ENCODE results near the gene IL27RA. TPM values are rescaled to one million over a fixed set of nuclear protein-coding genes. Genes with fewer than 3 reads are reported as not detected.

Gene IL27RA
- total and polyA plus RNA-seq, 4 donors, result 1.0 to 2.8 (median 1.6) TPM

GRCh38 chr19:14081797-14082674 lies 50.5 kb downstream of the IL27RA start:
- Histone ChIP-seq H3K9ac (ENCODE audit: low read depth in 1 of 2, low read length in 2 of 2) (peak overlapping the region; percentile 79 to 91), H3K27me3 (ENCODE audit: control insufficient read depth in 4 of 4, insufficient read depth in 4 of 4, low read length in 3 of 4) (no peaks in the 10 kb centered on the region), H3K36me3 (ENCODE audit: control insufficient read depth in 4 of 4, insufficient read depth in 3 of 4, low read depth in 1 of 4, low read length in 3 of 4) (peaks cover 0 to 3% (median 0%) of the 10 kb centered on the region in 4 donors), H3K9me3 (ENCODE audit: control insufficient read depth in 4 of 4, low read length in 3 of 4) (no peaks in the 10 kb centered on the region), H3K4me1 (ENCODE audit: control insufficient read depth in 4 of 4, insufficient read depth in 4 of 4, low read length in 3 of 4) (peaks cover 8 to 28% (median 17%) of the 10 kb centered on the region in 4 donors), H3K27ac (ENCODE audit: low read depth in 1 of 2, low read length in 2 of 2) (peak overlapping the region; percentile 87 to 94), H3K4me3 (ENCODE audit: low read depth in 1 of 3, low read length in 3 of 3) (peak overlapping the region; percentile 84 to 91 (median 91))
- WGBS, result 9% methylated on average over 24 of the region's 24 CpGs
- no peak for DNase-seq (ENCODE audit: low spot score)
- TF ChIP-seq JUND (IDR thresholded peaks at IDR 0.05), result no peak
- peak in 1 of 2 donors; percentile 18 for TF ChIP-seq EGR1 (IDR thresholded peaks at IDR 0.05; ENCODE audit: low read depth in 2 of 2)

GRCh38 chr19:14082675-14082960 lies 51.1 kb downstream of the IL27RA start:
- no peak for DNase-seq (ENCODE audit: low spot score)
- Histone ChIP-seq H3K36me3 (ENCODE audit: control insufficient read depth in 4 of 4, insufficient read depth in 3 of 4, low read depth in 1 of 4, low read length in 3 of 4) (peaks cover 0 to 3% (median 0%) of the 10 kb centered on the region in 4 donors), H3K9me3 (ENCODE audit: control insufficient read depth in 4 of 4, low read length in 3 of 4) (no peaks in the 10 kb centered on the region), H3K27me3 (ENCODE audit: control insufficient read depth in 4 of 4, insufficient read depth in 4 of 4, low read length in 3 of 4) (no peaks in the 10 kb centered on the region), H3K4me3 (ENCODE audit: low read depth in 1 of 3, low read length in 3 of 3) (peak overlapping the region in 1 of 3 donors; percentile 84), H3K4me1 (ENCODE audit: control insufficient read depth in 4 of 4, insufficient read depth in 4 of 4, low read length in 3 of 4) (peaks cover 8 to 28% (median 17%) of the 10 kb centered on the region in 4 donors), H3K27ac (ENCODE audit: low read depth in 1 of 2, low read length in 2 of 2) (no peak overlapping the region), H3K9ac (ENCODE audit: low read depth in 1 of 2, low read length in 2 of 2) (peak overlapping the region in 1 of 2 donors; percentile 12)
- TF ChIP-seq ZBTB33 (IDR thresholded peaks at IDR 0.05) (no peak), CTCF (IDR thresholded peaks at IDR 0.05; ENCODE audit: low read depth, low read length, missing input control) (no peak), REST (IDR thresholded peaks at IDR 0.05) (no peak), FOXA1 (IDR thresholded peaks at IDR 0.05) (no peak), RXRA (IDR thresholded peaks at IDR 0.05) (no peak), JUND (IDR thresholded peaks at IDR 0.05) (no peak), TAF1 (conservative IDR thresholded peaks at IDR 0.05) (no peak), EGR1 (IDR thresholded peaks at IDR 0.05; ENCODE audit: low read depth in 2 of 2) (no peak), NR2F2 (IDR thresholded peaks at IDR 0.05) (no peak), HNF4A (conservative IDR thresholded peaks at IDR 0.05) (no peak), MAX (IDR thresholded peaks at IDR 0.05) (no peak), RAD21 (IDR thresholded peaks at IDR 0.05) (no peak), YY1 (IDR thresholded peaks at IDR 0.05) (no peak), FOXA2 (IDR thresholded peaks at IDR 0.05) (no peak), HNF4G (IDR thresholded peaks at IDR 0.05) (no peak), GABPA (IDR thresholded peaks at IDR 0.05 in 1 of 2, conservative IDR thresholded peaks at IDR 0.05 in 1 of 2) (no peak), SP1 (IDR thresholded peaks at IDR 0.05) (no peak)
- 85% methylated on average over 1 of the region's 1 CpG for WGBS

Measured in liver (tissue), 9 donors.